K562 (cell line): ENCODE data around the gene ITGA11. TPM values are rescaled to one million over a fixed set of nuclear protein-coding genes. Genes with fewer than 3 reads are reported as not detected.

Experiments used
- ATAC-seq: fragments of 200-7000 bp; cut with Tn5 transposase; 3 replicates; pipeline ENCODE4 v1.9.1; 2020; ENCODE audit warnings: moderate library complexity
- BruUV-seq: library from RNA; stranded (reverse); fragments of 400-500 nt; replicated peaks from 2 replicates; lab custom pipeline; 2021; lab: Mats Ljungman, UMichigan
- CTCF ChIA-PET: fragments of 300-600 bp; formaldehyde crosslinking; extraction: SDS; loops from one replicate; lab custom pipeline; 2021; ENCODE audit warnings: low intra/inter-chr PET ratio; lab: Yijun Ruan, JAX
- POLR2A ChIA-PET: fragments of 300-600, 350-650 bp; sonication (Branson Sonifier 250); formaldehyde crosslinking; extraction: SDS; loops from one replicate; lab custom pipeline; 2021; ENCODE audit warnings: antibody characterized with exemption, inconsistent platforms; lab: Yijun Ruan, JAX
- DNase-seq, 4 experiments: peaks; one replicate each; pipeline versions ENCODE4 v3.0.0 to v3.0.0-alpha.2; 2011 to 2018; ENCODE audit warnings: low spot score in 3 of 4, mixed read lengths in 3 of 4; ENCODE audit errors: extremely low read depth in 1 of 4
- FAIRE-seq: peaks from 2 replicates; lab custom pipeline; 2011; peaks lifted over from hg19 to GRCh38; lab: Jason Lieb, UNC
- H2AFZ ChIP-seq: 2 replicates; pipeline ENCODE4 v1.6.0; 2011; ENCODE audit warnings: low read depth, low read length, control low read depth, inconsistent platforms
- H3K27ac ChIP-seq: fragments of 200-600 bp; 3 replicates; pipeline ENCODE4 v1.8.0; 2011; ENCODE audit warnings: low read depth, mild to moderate bottlenecking, control low read depth, inconsistent platforms, low read length, moderate library complexity, mixed read lengths; ENCODE audit errors: extremely low read depth
- H3K27me3 ChIP-seq, 2 experiments: fragments of 300-600 bp in 1 of 2; 2 replicates in 1 of 2; 3 replicates in 1 of 2; pipeline versions ENCODE4 v1.6.0 to v1.8.0; 2011; ENCODE audit warnings: inconsistent platforms in 2 of 2, low read length in 2 of 2, mild to moderate bottlenecking in 1 of 2, mixed read lengths in 1 of 2, moderate library complexity in 1 of 2; ENCODE audit not compliant: control insufficient read depth in 2 of 2, insufficient read depth in 2 of 2
- H3K36me3 ChIP-seq: fragments of 300-600 bp; 3 replicates; pipeline ENCODE4 v1.8.0; 2011; ENCODE audit warnings: mild to moderate bottlenecking, low read length, inconsistent platforms; ENCODE audit not compliant: control insufficient read depth, insufficient read depth
- H3K4me1 ChIP-seq, 2 experiments: fragments of 200-600 bp in 1 of 2; replicated peaks in 1 of 2; 2 replicates in 1 of 2; 3 replicates in 1 of 2; pipeline versions ENCODE4 v1.5.1 to v1.8.0; 2011; ENCODE audit warnings: inconsistent platforms in 2 of 2, low read length in 2 of 2, mild to moderate bottlenecking in 1 of 2, mixed read lengths in 1 of 2, moderate library complexity in 1 of 2; ENCODE audit not compliant: control insufficient read depth in 2 of 2, insufficient read depth in 2 of 2
- H3K4me2 ChIP-seq: 2 replicates; pipeline ENCODE4 v1.6.1; 2011; ENCODE audit warnings: low read length, control low read depth, inconsistent platforms, mixed read lengths; ENCODE audit not compliant: insufficient read depth
- H3K4me3 ChIP-seq: fragments of 200-600 bp; sonication (generic), shearing (Covaris generic); 2 replicates; pipeline ENCODE4 v1.5.1; 2016; ENCODE audit warnings: control low read depth, inconsistent platforms
- H3K79me2 ChIP-seq: fragments of 200-600 bp; 3 replicates; pipeline ENCODE4 v1.8.0; 2011; ENCODE audit warnings: low read length, inconsistent platforms; ENCODE audit not compliant: control insufficient read depth, insufficient read depth
- H3K9ac ChIP-seq, 2 experiments: 2 replicates each; pipeline versions ENCODE4 v1.6.0 to v1.6.1; 2011; ENCODE audit warnings: low read depth in 2 of 2, low read length in 2 of 2, control low read depth in 1 of 2, inconsistent platforms in 1 of 2, mild to moderate bottlenecking in 1 of 2, mixed read lengths in 1 of 2; ENCODE audit not compliant: insufficient read depth in 1 of 2
- H3K9me1 ChIP-seq: one replicate; pipeline ENCODE4 v1.6.0; 2011; ENCODE audit warnings: inconsistent platforms, mild to moderate bottlenecking, low read length, moderate library complexity; ENCODE audit not compliant: control insufficient read depth, insufficient read depth
- H3K9me3 ChIP-seq: replicated peaks from 2 replicates; pipeline ENCODE4 v1.5.1; 2011; ENCODE audit warnings: low read depth, low read length, inconsistent platforms; ENCODE audit not compliant: control insufficient read depth, insufficient read depth
- H4K20me1 ChIP-seq: replicated peaks from 2 replicates; pipeline ENCODE4 v1.6.1; 2011; ENCODE audit warnings: low read length, inconsistent platforms, mixed read lengths; ENCODE audit not compliant: control insufficient read depth, insufficient read depth
- ATF7 ChIP-seq: fragments of 450-650 bp; IDR thresholded peaks from 2 replicates; pipeline ENCODE4 v1.7.1; 2014; ENCODE audit warnings: mild to moderate bottlenecking, moderate library complexity
- CBX5 ChIP-seq: IDR thresholded peaks from 2 replicates; pipeline ENCODE4 v1.6.1; 2014; ENCODE audit warnings: low read depth, borderline replicate concordance
- L3MBTL2 ChIP-seq: fragments of 450-650 bp; IDR thresholded peaks from 2 replicates; pipeline ENCODE4 v1.6.1; 2016; ENCODE audit warnings: mild to moderate bottlenecking, moderate library complexity
- MAFF ChIP-seq: IDR thresholded peaks from 2 replicates; pipeline ENCODE4 v1.6.1; 2012; ENCODE audit warnings: low read length, improper control_type of control experiment
- NFRKB ChIP-seq: fragments of 450-650 bp; IDR thresholded peaks from 2 replicates; pipeline ENCODE4 v1.6.1; 2016; ENCODE audit warnings: low read depth
- RBM34 ChIP-seq: fragments of 200-400 bp; formaldehyde crosslinking; IDR thresholded peaks from 2 replicates; pipeline ENCODE4 v1.6.1; 2018; ENCODE audit warnings: low read length, borderline replicate concordance; ENCODE audit not compliant: insufficient read depth
- SAFB ChIP-seq: fragments of 200-400 bp; formaldehyde crosslinking; IDR thresholded peaks from 2 replicates; pipeline ENCODE4 v1.6.1; 2017; ENCODE audit warnings: low read depth, low read length, borderline replicate concordance
- SLC30A9 ChIP-seq: fragments of 250-450 bp; sonication (Bioruptor Pico); IDR thresholded peaks from 2 replicates; pipeline ENCODE4 v1.8.0; 2022; ENCODE audit warnings: mild to moderate bottlenecking, moderate library complexity
- TAF1 ChIP-seq: IDR thresholded peaks from 2 replicates; pipeline ENCODE4 v1.6.1; 2011; ENCODE audit warnings: mild to moderate bottlenecking, low read length, moderate library complexity; ENCODE audit not compliant: insufficient read depth, control insufficient read depth, severe bottlenecking; ENCODE audit errors: extremely low read depth
- TCF3 ChIP-seq: sonication (generic); formaldehyde crosslinking; IDR thresholded peaks from 2 replicates; pipeline ENCODE4 v1.4.0; 2020; ENCODE audit warnings: mild to moderate bottlenecking, missing genetic modification reagents
- ZNF347 ChIP-seq: fragments of 450-650 bp; formaldehyde crosslinking; IDR thresholded peaks from 2 replicates; pipeline ENCODE4 v1.4.0; 2020; ENCODE audit warnings: low read depth, mild to moderate bottlenecking, moderate library complexity
- WGBS: fragments of 100-300 bp; shearing (Covaris generic); methylation state at CpG from one replicate; pipeline ENCODE4 v1.1.6; 2016; ENCODE audit warnings: low coverage, mixed read lengths; ENCODE audit not compliant: insufficient coverage; ENCODE audit errors: missing lambda C conversion rate; 5-methylcytosine and 5-hydroxymethylcytosine counted together
- in situ Hi-C: fragments of 300-500 bp; cut with MboI; formaldehyde crosslinking; loops from 4 replicates; pipeline ENCODE4 v1.15.0; 2018; ENCODE audit warnings: inconsistent platforms, mixed read lengths
- intact Hi-C: fragments of 100-400 bp; cut with micrococcal nuclease; formaldehyde crosslinking; loops from 2 replicates; pipeline ENCODE4 v1.14.2; 2022
- polyA plus RNA-seq, 8 experiments: library from polyadenylated mRNA; depleted of rRNA in 4 of 8; stranded (reverse) in 5 of 8; unstranded in 3 of 8; fragments of >200 nt; fragmentation: Nextera tagmentation in 2 of 8; fragmentation: Illumina TruSeq in 1 of 8; extraction: Ambion mirVana in 2 of 8; extraction: Trizol in 1 of 8; gene quantifications; 2 replicates each; pipeline versions ENCODE4 v1.2.1 to v1.2.3, GENCODE V29; 2011 to 2014; ENCODE audit warnings: inconsistent platforms in 1 of 8, missing spikeins in 1 of 8
- total RNA-seq, 7 experiments: library from RNA; depleted of rRNA in 6 of 7; stranded (reverse); fragments of >200 nt in 6 of 7; fragmentation: Illumina TruSeq in 2 of 7; extraction: Trizol in 2 of 7; gene quantifications; 2 replicates each; pipeline versions ENCODE4 v1.2.1 to v1.2.3, GENCODE V29; 2011 to 2021; ENCODE audit warnings: low replicate concordance in 1 of 7
- TF ChIP-seq, protein P1 (sequence below): fragments of 250-450 bp; sonication (Bioruptor Pico); IDR thresholded peaks from 2 replicates; pipeline ENCODE4 v1.5.0; 2020; ENCODE audit warnings: mild to moderate bottlenecking, borderline replicate concordance
- TF ChIP-seq, protein P2 (sequence below): fragments of 250-450 bp; sonication (Bioruptor Pico); IDR thresholded peaks from 2 replicates; pipeline ENCODE4 v1.5.0; 2020; ENCODE audit warnings: mild to moderate bottlenecking
- TF ChIP-seq, protein P3 (sequence below): fragments of 250-450 bp; sonication (Bioruptor Pico); IDR thresholded peaks from 2 replicates; pipeline ENCODE4 v1.8.0; 2022; ENCODE audit warnings: moderate library complexity, mild to moderate bottlenecking, inconsistent platforms

ITGA11 gene
- total and polyA plus RNA-seq, 9 of the 15 experiments (the other 6 are each of a cell fraction or from before 2014, with no cell fraction given): 0.01 TPM; not detected in 8

DNA sequence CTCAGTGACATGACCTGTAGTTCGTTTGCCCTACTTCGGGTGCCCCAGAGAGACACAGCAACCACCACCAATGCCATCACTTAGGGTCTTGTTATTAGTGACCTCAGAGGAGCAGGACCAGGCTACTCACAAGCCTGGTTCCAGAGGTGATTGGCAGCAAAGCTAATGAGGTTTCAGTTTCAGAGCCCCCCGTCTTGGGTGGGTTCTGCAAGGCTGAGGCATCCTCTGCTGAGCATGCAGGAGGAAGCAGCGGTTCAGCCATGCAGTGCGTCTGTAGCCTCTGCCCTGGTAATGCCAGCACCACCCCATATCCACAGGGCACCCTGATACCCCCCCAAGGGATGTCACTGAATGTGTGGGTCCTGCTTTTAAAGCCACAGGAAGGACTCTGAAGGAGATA is 39.0 kb upstream of the ITGA11 start:
- no peak for ATAC-seq
- no peak for DNase-seq
- no peaks in the 10 kb centered on the region for H3K4me1 ChIP-seq
- intact Hi-C loops: no loop called here
- no peak for FAIRE-seq
- POLR2A ChIA-PET: interaction anchor here (0.5 kb wide), 1 partner anchor 33 kb away, joined by 3 read pairs; no protein-coding TSS in a partner anchor
- H3K27me3 ChIP-seq: peaks cover 6 to 22% of the 10 kb centered on the region in 2 experiments; a peak in 4 of 5 replicates
- TF ChIP-seq ATF7 (no peak), RBM34 (no peak), NFRKB (no peak), ZNF347 (no peak), TCF3 (CRISPR knock-in tag) (no peak), CBX5 (no peak), L3MBTL2 (no peak), SLC30A9 (no peak), SAFB (no peak), MAFF (no peak), TAF1 (no peak)
- TF ChIP-seq, protein P1, sequence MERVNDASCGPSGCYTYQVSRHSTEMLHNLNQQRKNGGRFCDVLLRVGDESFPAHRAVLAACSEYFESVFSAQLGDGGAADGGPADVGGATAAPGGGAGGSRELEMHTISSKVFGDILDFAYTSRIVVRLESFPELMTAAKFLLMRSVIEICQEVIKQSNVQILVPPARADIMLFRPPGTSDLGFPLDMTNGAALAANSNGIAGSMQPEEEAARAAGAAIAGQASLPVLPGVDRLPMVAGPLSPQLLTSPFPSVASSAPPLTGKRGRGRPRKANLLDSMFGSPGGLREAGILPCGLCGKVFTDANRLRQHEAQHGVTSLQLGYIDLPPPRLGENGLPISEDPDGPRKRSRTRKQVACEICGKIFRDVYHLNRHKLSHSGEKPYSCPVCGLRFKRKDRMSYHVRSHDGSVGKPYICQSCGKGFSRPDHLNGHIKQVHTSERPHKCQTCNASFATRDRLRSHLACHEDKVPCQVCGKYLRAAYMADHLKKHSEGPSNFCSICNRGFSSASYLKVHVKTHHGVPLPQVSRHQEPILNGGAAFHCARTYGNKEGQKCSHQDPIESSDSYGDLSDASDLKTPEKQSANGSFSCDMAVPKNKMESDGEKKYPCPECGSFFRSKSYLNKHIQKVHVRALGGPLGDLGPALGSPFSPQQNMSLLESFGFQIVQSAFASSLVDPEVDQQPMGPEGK (CRISPR knock-in tag): no peak
- TF ChIP-seq, protein P2, sequence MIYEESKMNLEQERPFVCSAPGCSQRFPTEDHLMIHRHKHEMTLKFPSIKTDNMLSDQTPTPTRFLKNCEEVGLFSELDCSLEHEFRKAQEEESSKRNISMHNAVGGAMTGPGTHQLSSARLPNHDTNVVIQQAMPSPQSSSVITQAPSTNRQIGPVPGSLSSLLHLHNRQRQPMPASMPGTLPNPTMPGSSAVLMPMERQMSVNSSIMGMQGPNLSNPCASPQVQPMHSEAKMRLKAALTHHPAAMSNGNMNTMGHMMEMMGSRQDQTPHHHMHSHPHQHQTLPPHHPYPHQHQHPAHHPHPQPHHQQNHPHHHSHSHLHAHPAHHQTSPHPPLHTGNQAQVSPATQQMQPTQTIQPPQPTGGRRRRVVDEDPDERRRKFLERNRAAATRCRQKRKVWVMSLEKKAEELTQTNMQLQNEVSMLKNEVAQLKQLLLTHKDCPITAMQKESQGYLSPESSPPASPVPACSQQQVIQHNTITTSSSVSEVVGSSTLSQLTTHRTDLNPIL (CRISPR knock-in tag): no peak
- TF ChIP-seq, protein P3, sequence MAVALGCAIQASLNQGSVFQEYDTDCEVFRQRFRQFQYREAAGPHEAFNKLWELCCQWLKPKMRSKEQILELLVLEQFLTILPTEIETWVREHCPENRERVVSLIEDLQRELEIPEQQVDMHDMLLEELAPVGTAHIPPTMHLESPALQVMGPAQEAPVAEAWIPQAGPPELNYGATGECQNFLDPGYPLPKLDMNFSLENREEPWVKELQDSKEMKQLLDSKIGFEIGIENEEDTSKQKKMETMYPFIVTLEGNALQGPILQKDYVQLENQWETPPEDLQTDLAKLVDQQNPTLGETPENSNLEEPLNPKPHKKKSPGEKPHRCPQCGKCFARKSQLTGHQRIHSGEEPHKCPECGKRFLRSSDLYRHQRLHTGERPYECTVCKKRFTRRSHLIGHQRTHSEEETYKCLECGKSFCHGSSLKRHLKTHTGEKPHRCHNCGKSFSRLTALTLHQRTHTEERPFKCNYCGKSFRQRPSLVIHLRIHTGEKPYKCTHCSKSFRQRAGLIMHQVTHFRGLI: no peak
- TF ChIP-seq, all 486 proteins: peak for 0
- no TSS peak for BruUV-seq
- H2AFZ ChIP-seq: no peak overlapping the region
- H3K9ac ChIP-seq: no peak overlapping the region
- no peaks in the 10 kb centered on the region for H3K36me3 ChIP-seq
- in situ Hi-C loops: no loop called here
- H3K4me3 ChIP-seq: no peak overlapping the region
- no peak overlapping the region for H3K27ac ChIP-seq
- H3K4me2 ChIP-seq: no peak overlapping the region
- 0% methylated on average over 5 of the region's 5 CpGs for WGBS
- CTCF ChIA-PET: no interaction called here
- H3K79me2 ChIP-seq: no peaks in the 10 kb centered on the region
- H3K9me3 ChIP-seq: no peaks in the 10 kb centered on the region
- no peaks in the 10 kb centered on the region for H3K9me1 ChIP-seq
- H4K20me1 ChIP-seq: no peaks in the 10 kb centered on the region
